ENCODE data around the gene DBR1.

- TF ChIP-seq CTCF (IDR thresholded peaks at IDR 0.05), result no peak
- TF ChIP-seq ZFX (IDR thresholded peaks at IDR 0.05; ENCODE audit: borderline replicate concordance), result no peak
Measured at GRCh38 chr3:138200424-138200823, 25.7 kb upstream of the DBR1 start.

Measured in 22Rv1 (cell line).